K562 (cell line): Measurements from ENCODE around the gene RGL2.

Source experiments
- CHD1 ChIP-seq: fragments of 200-600 bp; sonication (generic); IDR thresholded peaks from one replicate; pipeline ENCODE4 v1.6.1; 2012; ENCODE audit warnings: mild to moderate bottlenecking, moderate library complexity, low read length, inconsistent platforms
- PATZ1 ChIP-seq: fragments of 250-450 bp; sonication (Bioruptor Pico); IDR thresholded peaks from 2 replicates; pipeline ENCODE4 v1.5.0; 2020; ENCODE audit warnings: mild to moderate bottlenecking, borderline replicate concordance
- POLR2AphosphoS5 ChIP-seq: IDR thresholded peaks from 2 replicates; pipeline ENCODE4 v1.6.1; 2011; ENCODE audit warnings: mild to moderate bottlenecking, low read depth, low read length, moderate library complexity; ENCODE audit not compliant: control insufficient read depth, insufficient read depth
- ZNF407 ChIP-seq: fragments of 450-650 bp; IDR thresholded peaks from 2 replicates; pipeline ENCODE4 v1.6.1; 2016; ENCODE audit warnings: low read depth
- TF ChIP-seq, protein P1 (sequence below): fragments of 250-450 bp; sonication (Bioruptor Pico); IDR thresholded peaks from 2 replicates; pipeline ENCODE4 v1.4.0; 2020; ENCODE audit warnings: mild to moderate bottlenecking, moderate library complexity, borderline replicate concordance
- TF ChIP-seq, protein P2 (sequence below): IDR thresholded peaks from 3 replicates; pipeline ENCODE4 v1.6.1; 2011; ENCODE audit warnings: borderline replicate concordance, mild to moderate bottlenecking; ENCODE audit not compliant: insufficient read length, insufficient read depth
- TF ChIP-seq, protein P3 (sequence below), 2 experiments: fragments of 450-650 bp in 1 of 2; sonication (generic) in 1 of 2; formaldehyde crosslinking in 1 of 2; IDR thresholded peaks in 1 of 2; conservative IDR thresholded peaks in 1 of 2; 2 replicates each; pipeline versions ENCODE4 v1.6.1 to v1.8.1; 2016 to 2023; ENCODE audit warnings: mild to moderate bottlenecking in 2 of 2, moderate library complexity in 2 of 2, inconsistent platforms in 1 of 2, missing genetic modification reagents in 1 of 2

DNA sequence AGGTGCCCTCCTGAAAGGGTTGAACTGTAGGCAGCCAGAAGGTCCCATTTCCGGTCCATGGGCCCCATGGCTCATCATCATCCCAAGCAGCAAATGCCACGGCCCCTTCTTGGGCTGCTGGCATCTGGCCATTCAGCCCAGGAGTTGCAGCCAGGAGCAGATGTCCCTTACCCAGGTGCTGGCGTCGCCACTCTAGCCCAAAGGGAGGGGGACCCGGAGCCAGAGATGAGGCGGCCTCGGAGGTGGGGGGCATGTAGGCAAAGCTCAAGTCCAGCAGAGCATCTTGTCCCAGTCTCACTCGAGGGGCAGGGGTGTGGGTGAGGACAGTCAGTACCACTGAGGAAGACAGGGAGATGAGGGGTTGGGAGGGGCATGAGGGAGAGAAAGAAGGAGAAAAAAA, 6.3 kb upstream of the RGL2 start:
- TF ChIP-seq, protein P1, sequence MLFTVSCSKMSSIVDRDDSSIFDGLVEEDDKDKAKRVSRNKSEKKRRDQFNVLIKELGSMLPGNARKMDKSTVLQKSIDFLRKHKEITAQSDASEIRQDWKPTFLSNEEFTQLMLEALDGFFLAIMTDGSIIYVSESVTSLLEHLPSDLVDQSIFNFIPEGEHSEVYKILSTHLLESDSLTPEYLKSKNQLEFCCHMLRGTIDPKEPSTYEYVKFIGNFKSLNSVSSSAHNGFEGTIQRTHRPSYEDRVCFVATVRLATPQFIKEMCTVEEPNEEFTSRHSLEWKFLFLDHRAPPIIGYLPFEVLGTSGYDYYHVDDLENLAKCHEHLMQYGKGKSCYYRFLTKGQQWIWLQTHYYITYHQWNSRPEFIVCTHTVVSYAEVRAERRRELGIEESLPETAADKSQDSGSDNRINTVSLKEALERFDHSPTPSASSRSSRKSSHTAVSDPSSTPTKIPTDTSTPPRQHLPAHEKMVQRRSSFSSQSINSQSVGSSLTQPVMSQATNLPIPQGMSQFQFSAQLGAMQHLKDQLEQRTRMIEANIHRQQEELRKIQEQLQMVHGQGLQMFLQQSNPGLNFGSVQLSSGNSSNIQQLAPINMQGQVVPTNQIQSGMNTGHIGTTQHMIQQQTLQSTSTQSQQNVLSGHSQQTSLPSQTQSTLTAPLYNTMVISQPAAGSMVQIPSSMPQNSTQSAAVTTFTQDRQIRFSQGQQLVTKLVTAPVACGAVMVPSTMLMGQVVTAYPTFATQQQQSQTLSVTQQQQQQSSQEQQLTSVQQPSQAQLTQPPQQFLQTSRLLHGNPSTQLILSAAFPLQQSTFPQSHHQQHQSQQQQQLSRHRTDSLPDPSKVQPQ (CRISPR knock-in tag) = no peak
- TF ChIP-seq ZNF407 = no peak
- TF ChIP-seq, protein P2, sequence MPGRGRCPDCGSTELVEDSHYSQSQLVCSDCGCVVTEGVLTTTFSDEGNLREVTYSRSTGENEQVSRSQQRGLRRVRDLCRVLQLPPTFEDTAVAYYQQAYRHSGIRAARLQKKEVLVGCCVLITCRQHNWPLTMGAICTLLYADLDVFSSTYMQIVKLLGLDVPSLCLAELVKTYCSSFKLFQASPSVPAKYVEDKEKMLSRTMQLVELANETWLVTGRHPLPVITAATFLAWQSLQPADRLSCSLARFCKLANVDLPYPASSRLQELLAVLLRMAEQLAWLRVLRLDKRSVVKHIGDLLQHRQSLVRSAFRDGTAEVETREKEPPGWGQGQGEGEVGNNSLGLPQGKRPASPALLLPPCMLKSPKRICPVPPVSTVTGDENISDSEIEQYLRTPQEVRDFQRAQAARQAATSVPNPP = no peak
- TF ChIP-seq, protein P3, sequence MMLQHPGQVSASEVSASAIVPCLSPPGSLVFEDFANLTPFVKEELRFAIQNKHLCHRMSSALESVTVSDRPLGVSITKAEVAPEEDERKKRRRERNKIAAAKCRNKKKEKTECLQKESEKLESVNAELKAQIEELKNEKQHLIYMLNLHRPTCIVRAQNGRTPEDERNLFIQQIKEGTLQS (IDR thresholded peaks at IDR 0.05) = no peak
- TF ChIP-seq, protein P3 (CRISPR knock-in tag; conservative IDR thresholded peaks at IDR 0.05) = no peak
- TF ChIP-seq PATZ1 = no peak
- no peak for TF ChIP-seq POLR2AphosphoS5
- no peak for TF ChIP-seq CHD1
